SU-DHL-6 (cell line): ENCODE results near the gene SCO1.

Experiments
- EZH2phosphoT487 ChIP-seq: fragments of 200-600 bp; sonication (generic), shearing (Covaris generic); conservative IDR thresholded peaks from 2 replicates; pipeline ENCODE4 v1.6.1; 2018; ENCODE audit warnings: mild to moderate bottlenecking, antibody characterized with exemption, low read length, moderate library complexity, mixed read lengths
- TF ChIP-seq, protein P1 (sequence below): fragments of 200-600 bp; sonication (generic); IDR thresholded peaks from one replicate; pipeline ENCODE4 v1.5.1; 2017; ENCODE audit warnings: antibody characterized with exemption, mild to moderate bottlenecking, low read length, moderate library complexity; ENCODE audit not compliant: insufficient read depth, poor library complexity, severe bottlenecking

DNA sequence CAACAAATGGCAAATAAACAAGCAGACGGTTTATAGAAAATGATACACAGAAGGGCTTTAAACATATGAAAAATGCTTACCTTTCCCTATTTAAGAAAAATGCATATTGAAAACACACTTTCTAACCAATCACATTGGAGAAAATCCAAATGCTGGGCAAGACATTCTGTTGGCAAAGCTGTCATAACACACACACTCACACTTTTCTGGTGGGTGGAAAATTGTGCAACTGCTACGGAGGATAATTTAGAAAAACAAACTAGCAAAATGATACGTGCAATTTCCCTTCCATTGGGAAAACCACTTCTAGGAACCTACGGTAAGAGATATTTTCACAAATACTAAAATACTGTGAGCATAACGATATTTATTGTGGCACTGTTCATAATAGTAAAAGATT lies 30.4 kb downstream of the SCO1 start:
- TF ChIP-seq, protein P1, sequence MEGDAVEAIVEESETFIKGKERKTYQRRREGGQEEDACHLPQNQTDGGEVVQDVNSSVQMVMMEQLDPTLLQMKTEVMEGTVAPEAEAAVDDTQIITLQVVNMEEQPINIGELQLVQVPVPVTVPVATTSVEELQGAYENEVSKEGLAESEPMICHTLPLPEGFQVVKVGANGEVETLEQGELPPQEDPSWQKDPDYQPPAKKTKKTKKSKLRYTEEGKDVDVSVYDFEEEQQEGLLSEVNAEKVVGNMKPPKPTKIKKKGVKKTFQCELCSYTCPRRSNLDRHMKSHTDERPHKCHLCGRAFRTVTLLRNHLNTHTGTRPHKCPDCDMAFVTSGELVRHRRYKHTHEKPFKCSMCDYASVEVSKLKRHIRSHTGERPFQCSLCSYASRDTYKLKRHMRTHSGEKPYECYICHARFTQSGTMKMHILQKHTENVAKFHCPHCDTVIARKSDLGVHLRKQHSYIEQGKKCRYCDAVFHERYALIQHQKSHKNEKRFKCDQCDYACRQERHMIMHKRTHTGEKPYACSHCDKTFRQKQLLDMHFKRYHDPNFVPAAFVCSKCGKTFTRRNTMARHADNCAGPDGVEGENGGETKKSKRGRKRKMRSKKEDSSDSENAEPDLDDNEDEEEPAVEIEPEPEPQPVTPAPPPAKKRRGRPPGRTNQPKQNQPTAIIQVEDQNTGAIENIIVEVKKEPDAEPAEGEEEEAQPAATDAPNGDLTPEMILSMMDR: no peak
- TF ChIP-seq EZH2phosphoT487: no peak
